H1 (cell line): ENCODE results near the gene ADARB2. TPM values are rescaled to one million over a fixed set of nuclear protein-coding genes. Genes with fewer than 3 reads are reported as not detected.

Experiments
- CBX5 ChIP-seq: fragments of 300-800, 300-1000 bp; sonication (generic); IDR thresholded peaks from 2 replicates; pipeline ENCODE4 v1.7.1; 2016; ENCODE audit warnings: antibody characterized with exemption, low read length, low read depth
- CHD7 ChIP-seq: fragments of 300-600 bp; sonication (generic); IDR thresholded peaks from 2 replicates; pipeline ENCODE4 v1.7.1; 2012; ENCODE audit warnings: low read length, moderate library complexity, mild to moderate bottlenecking, inconsistent platforms; ENCODE audit not compliant: insufficient replicate concordance
- RXRA ChIP-seq: IDR thresholded peaks from 2 replicates; pipeline ENCODE4 v1.6.1; 2011; ENCODE audit warnings: low read depth, mild to moderate bottlenecking, low read length, moderate library complexity; ENCODE audit not compliant: insufficient read depth
- polyA plus RNA-seq, 7 experiments: library from polyadenylated mRNA; depleted of rRNA in 3 of 7; stranded (reverse) in 5 of 7; unstranded in 2 of 7; fragments of >200 nt in 5 of 7; fragments of 200-250 nt in 2 of 7; gene quantifications; 1 replicate in 5 of 7; 2 replicates in 1 of 7; 4 replicates in 1 of 7; pipeline versions ENCODE4 v1.2.1 to v1.2.3, GENCODE V29; 2011 to 2013; ENCODE audit warnings: missing spikeins in 2 of 7, mixed read lengths in 2 of 7
- total RNA-seq: library from RNA; stranded (reverse); fragmentation: NEBNext Ultra II Directional; extraction: Animal tissue kit (Norgen Biotek cat#: 25700); gene quantifications from 2 replicates; pipeline ENCODE4 v1.2.1, GENCODE V29; 2021

Gene ADARB2
- total and polyA plus RNA-seq, 2 of the 8 experiments (the other 6 are each of a cell fraction or from before 2014, with no cell fraction given), result 2.2 to 2.8 TPM

GRCh38 chr10:1654811-1655356 is 82.4 kb downstream of the ADARB2 start (continued):
- no peak for TF ChIP-seq CHD7
- no peak for TF ChIP-seq RXRA
- no peak for TF ChIP-seq CBX5
